Progenitor cell of endocrine pancreas (in vitro differentiated cells): ENCODE results near the gene ADAMTS17. TPM values are rescaled to one million over a fixed set of nuclear protein-coding genes. Genes with fewer than 3 reads are reported as not detected.

ENCODE experiments used
- DNase-seq: peaks from one replicate; pipeline ENCODE4 v3.0.0; 2021; ENCODE audit warnings: low spot score; ENCODE audit not compliant: unreplicated experiment
- H3K27ac Mint-ChIP-seq: 2 replicates; pipeline ENCODE4 v1.8.0; 2021; ENCODE audit warnings: mild to moderate bottlenecking, moderate library complexity, mixed read lengths
- H3K27me3 Mint-ChIP-seq: 2 replicates; pipeline ENCODE4 v1.8.0; 2021; ENCODE audit warnings: mixed read lengths
- H3K36me3 Mint-ChIP-seq: 2 replicates; pipeline ENCODE4 v1.8.0; 2022; ENCODE audit warnings: mixed read lengths; ENCODE audit not compliant: insufficient read depth
- H3K4me1 Mint-ChIP-seq: 2 replicates; pipeline ENCODE4 v1.8.0; 2021; ENCODE audit warnings: low read depth, mixed read lengths
- H3K4me3 Mint-ChIP-seq: 2 replicates; pipeline ENCODE4 v1.8.0; 2021; ENCODE audit warnings: low read depth, mild to moderate bottlenecking, moderate library complexity, mixed read lengths
- H3K9me3 Mint-ChIP-seq: 2 replicates; pipeline ENCODE4 v1.8.0; 2021; ENCODE audit warnings: low read depth, mixed read lengths
- total RNA-seq: library from RNA; stranded (reverse); gene quantifications from 2 replicates; pipeline ENCODE4 v1.2.1, GENCODE V29; 2021
- TF ChIP-seq, protein P1 (sequence below): fragments of 200-600 bp; sonication (generic); IDR thresholded peaks from one replicate; pipeline ENCODE4 v1.5.0; 2021; ENCODE audit warnings: antibody characterized with exemption, mild to moderate bottlenecking; ENCODE audit not compliant: unreplicated experiment

Gene ADAMTS17
- total RNA-seq, 1 donor from 2014 or later = 3.5 TPM

DNA sequence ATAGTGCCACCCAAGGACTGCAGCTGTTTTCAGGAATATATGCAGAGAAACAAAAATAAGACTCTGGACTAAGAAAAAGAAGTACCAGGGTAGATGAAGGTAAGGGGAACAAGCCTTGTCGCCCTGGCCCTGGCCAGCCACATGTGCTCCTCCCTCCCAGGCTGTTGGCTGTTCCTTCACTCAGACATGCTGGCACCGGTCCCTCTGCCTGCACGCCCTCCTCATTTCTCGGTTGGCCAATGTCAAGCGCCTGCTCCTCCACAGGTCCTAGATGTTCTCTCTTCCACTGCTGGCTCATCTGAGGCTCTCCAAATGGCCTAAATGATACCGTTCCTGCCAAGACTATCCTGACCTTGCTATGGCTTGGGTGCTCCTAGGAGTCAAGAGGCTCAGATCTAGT lies 320.1 kb downstream of the ADAMTS17 start:
- H3K27me3 Mint-ChIP-seq = peaks cover 14% of the 10 kb centered on the region
- TF ChIP-seq, protein P1, sequence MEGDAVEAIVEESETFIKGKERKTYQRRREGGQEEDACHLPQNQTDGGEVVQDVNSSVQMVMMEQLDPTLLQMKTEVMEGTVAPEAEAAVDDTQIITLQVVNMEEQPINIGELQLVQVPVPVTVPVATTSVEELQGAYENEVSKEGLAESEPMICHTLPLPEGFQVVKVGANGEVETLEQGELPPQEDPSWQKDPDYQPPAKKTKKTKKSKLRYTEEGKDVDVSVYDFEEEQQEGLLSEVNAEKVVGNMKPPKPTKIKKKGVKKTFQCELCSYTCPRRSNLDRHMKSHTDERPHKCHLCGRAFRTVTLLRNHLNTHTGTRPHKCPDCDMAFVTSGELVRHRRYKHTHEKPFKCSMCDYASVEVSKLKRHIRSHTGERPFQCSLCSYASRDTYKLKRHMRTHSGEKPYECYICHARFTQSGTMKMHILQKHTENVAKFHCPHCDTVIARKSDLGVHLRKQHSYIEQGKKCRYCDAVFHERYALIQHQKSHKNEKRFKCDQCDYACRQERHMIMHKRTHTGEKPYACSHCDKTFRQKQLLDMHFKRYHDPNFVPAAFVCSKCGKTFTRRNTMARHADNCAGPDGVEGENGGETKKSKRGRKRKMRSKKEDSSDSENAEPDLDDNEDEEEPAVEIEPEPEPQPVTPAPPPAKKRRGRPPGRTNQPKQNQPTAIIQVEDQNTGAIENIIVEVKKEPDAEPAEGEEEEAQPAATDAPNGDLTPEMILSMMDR = no peak
- H3K36me3 Mint-ChIP-seq = peaks cover 5% of the 10 kb centered on the region
- no peak overlapping the region for H3K4me3 Mint-ChIP-seq
- no peak overlapping the region for H3K27ac Mint-ChIP-seq
- no peaks in the 10 kb centered on the region for H3K4me1 Mint-ChIP-seq
- DNase-seq = no peak
- H3K9me3 Mint-ChIP-seq = peaks cover 3% of the 10 kb centered on the region

DNA sequence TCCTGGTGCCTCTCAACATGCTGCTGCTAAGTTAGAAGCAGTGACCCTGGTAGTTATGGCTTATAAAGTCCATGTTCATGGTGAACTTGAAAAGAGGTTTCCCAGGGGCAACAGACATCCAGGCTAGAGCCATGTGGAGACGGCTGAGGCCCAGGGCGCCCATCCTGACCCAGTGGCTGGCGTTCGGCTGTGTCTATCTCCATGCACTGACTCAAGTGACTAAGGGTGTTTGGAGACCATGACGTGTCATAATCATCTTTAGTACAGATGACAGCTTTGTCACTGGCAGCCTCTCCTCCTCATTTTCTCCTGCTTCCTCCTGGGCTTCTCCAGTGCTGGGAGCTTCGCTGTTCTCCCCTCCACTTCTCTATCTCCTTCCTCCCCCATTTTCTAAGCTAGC lies 321.2 kb downstream of the ADAMTS17 start:
- peaks cover 14% of the 10 kb centered on the region for H3K27me3 Mint-ChIP-seq
- no peak overlapping the region for H3K27ac Mint-ChIP-seq
- TF ChIP-seq, protein P1 = no peak

DNA sequence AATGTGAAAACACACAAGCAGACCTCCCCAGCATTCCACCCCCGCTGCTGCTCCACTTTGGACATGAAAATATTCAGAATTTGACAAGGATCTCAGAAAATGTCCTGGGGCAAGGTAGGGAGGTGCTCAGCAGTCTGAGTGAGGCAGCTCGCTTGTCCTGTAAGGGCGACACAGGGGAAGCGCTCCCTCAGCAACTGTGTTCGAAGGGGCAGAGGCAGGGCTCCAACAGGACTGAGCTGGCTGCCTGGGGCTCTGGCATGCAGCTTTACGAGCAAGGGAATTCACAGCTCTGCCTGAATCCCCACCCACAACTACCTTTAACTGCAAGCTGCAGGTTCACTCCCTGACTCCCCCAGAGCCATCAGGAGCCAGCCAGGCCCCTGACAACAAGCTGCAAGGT lies 321.6 kb downstream of the ADAMTS17 start:
- peaks cover 5% of the 10 kb centered on the region for H3K36me3 Mint-ChIP-seq
- no peak for DNase-seq
- H3K9me3 Mint-ChIP-seq = peaks cover 3% of the 10 kb centered on the region
- TF ChIP-seq, protein P1 = no peak
- H3K4me1 Mint-ChIP-seq = no peaks in the 10 kb centered on the region
- peaks cover 14% of the 10 kb centered on the region for H3K27me3 Mint-ChIP-seq
- no peak overlapping the region for H3K4me3 Mint-ChIP-seq
- no peak overlapping the region for H3K27ac Mint-ChIP-seq

More for the DNA sequence above, 321.2 kb downstream of the ADAMTS17 start:
- no peaks in the 10 kb centered on the region for H3K4me1 Mint-ChIP-seq
- peaks cover 5% of the 10 kb centered on the region for H3K36me3 Mint-ChIP-seq
- peaks cover 3% of the 10 kb centered on the region for H3K9me3 Mint-ChIP-seq
- H3K4me3 Mint-ChIP-seq = no peak overlapping the region
- no peak for DNase-seq

DNA sequence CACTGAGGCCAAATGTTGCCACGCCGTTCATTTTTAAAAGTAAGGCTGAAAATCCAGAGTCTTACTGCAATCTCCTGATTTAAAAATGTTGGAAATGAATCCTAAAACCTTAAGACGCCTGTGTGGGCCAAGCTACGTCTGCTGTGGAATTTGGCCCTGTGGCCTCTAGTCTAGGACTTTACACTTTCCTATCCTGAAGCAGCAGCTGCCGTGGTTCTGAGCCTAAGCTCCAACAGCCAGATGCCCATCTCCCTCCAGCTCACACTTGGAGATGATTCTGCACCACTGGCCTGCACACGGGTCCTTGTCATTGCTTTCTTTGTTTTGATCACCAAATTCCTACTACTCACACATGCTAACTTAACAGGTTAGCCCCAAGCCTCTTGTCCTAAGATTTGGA lies 322.2 kb downstream of the ADAMTS17 start:
- TF ChIP-seq, protein P1 = no peak
- Mint-ChIP-seq H3K4me3 (no peak overlapping the region), H3K27me3 (peaks cover 14% of the 10 kb centered on the region), H3K9me3 (peaks cover 3% of the 10 kb centered on the region), H3K36me3 (peaks cover 5% of the 10 kb centered on the region), H3K27ac (no peak overlapping the region), H3K4me1 (no peaks in the 10 kb centered on the region)
- DNase-seq = no peak

DNA sequence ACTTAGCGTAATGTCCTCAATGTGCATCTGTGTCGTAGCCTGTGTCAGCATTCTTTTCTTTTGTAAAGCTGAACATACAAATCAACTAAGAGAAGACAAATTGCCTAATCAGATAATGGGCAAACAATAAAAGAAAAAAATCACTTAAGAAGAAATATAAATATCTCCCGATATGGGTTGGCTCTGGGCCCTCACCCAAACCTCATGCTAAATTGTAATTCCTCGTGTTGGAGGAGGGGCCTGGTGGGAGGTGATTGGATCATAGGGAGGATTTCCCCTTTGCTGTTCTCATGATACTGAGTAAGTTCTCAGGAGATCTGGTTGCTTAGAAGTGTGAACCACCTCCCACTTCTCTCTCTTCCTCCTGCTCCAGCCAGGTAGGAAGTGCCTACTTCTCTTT lies 323.6 kb downstream of the ADAMTS17 start:
- H3K9me3 Mint-ChIP-seq = peaks cover 3% of the 10 kb centered on the region
- no peak overlapping the region for H3K27ac Mint-ChIP-seq
- DNase-seq = no peak
- peaks cover 14% of the 10 kb centered on the region for H3K27me3 Mint-ChIP-seq
- H3K4me3 Mint-ChIP-seq = no peak overlapping the region
- peaks cover 5% of the 10 kb centered on the region for H3K36me3 Mint-ChIP-seq
- H3K4me1 Mint-ChIP-seq = no peaks in the 10 kb centered on the region
- TF ChIP-seq, protein P1 = no peak
